DMS53 treated with DMSO at 0.1 percent for 48 hours (cell line): Measurements from ENCODE around the gene TMEM63C.

ENCODE experiments used
- DNase-seq: peaks from one replicate; lab custom pipeline; 2025; ENCODE audit not compliant: unreplicated experiment; lab: John Stamatoyannopoulos, UW

The TMEM63C gene

DNA sequence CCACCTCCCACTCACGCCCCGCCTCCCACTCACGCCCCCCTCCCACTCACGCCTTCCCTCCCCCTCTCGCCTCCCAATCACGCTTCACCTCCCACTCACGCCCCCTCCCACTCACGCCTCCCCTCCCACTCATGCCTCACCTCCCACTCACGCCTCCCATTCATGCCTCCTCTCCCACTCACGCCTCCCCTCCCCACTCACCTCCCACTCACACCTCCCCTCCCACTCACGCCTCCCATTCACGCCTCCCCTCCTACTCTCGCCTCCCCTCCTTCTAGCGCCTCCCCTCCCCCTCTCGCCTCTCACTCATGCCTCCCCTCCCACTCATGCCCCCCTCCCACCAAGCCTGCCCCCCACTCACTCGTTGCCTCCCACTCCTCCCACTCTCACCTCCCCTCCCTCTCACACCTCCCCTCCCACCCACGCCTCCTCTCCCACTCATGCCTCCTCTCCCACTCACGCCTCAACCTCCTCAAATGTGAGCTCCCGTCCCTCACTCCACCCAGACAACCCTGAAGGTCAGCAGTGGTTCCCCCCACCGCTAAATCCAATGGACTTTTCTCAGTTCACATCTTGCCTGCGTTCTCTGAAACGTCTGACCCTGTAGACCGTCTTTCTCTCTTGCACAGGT lies 39.8 kb downstream of the TMEM63C start:
- no peak for DNase-seq

DNA sequence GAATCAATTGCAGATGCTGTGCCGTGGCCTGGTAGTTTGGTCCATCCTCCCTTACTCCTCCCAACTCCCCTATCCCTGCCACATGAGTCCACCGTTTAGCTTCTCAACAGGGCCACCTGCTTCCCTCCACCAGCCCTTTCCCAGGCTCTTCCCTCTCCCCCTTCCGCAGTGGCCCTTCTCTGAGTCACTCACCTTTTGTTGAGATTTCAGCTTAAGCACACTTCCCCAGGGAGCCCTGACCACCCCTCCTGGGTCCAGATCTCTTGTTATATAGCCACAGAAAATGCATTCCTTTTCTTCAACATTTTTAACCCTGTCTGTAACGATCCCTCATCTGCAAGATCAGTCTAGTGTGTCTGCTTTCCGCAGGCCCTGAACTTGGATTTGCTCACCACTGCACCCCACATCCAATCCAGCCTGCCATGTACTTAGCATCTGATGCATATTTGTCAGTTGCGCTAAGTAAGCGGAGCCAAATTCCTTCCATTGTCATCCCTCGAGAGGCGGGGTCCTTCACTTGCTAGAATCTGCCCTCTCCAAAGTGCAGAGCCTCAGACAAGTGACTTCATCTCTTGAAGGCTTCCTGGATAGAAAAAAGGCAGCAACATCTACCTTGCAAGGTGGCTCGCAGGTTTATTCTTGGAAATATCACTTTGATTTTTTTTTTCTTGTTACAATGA lies 41.1 kb downstream of the TMEM63C start:
- no peak for DNase-seq

DNA sequence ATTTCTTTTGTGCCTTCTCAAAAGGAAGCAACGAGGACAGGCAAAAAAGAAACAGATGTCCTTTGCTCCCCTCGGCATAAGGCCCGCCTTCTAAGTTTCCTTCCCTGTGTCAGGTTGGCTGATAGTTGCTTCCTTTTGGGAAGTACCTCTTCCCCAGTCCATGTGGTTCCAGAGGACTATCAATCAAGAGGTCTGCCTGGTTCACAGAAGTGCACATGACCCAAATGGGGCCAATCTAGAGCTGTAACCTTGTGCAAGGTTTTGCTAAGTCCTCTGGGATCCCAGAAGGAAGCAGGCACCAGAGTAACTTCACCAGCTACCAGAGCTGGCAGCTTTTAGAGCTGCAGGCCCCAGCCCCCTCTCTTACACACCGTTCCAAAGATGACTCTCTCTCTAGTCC lies 42.6 kb downstream of the TMEM63C start:
- DNase-seq, result no peak

DNA sequence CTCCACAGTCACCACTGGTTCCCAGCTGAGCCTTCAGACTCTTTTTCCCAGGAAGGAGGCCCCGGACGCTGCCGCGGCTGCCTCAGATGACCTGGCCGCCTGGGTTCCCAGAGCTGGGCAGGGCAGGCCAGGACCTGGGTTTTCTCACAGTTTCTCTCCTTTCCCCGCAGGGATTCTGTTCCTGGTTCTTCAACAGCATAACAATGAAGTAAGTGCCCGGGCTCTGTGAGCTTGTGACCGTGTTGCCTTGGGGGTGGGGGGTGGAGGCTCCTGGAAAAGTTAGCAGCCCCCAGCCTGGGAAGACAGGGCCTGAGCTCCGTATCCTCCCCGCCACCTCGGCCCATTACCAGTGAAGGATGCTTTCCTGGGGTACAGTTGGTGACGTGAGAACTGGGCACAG lies 43.7 kb downstream of the TMEM63C start:
- no peak for DNase-seq

DNA sequence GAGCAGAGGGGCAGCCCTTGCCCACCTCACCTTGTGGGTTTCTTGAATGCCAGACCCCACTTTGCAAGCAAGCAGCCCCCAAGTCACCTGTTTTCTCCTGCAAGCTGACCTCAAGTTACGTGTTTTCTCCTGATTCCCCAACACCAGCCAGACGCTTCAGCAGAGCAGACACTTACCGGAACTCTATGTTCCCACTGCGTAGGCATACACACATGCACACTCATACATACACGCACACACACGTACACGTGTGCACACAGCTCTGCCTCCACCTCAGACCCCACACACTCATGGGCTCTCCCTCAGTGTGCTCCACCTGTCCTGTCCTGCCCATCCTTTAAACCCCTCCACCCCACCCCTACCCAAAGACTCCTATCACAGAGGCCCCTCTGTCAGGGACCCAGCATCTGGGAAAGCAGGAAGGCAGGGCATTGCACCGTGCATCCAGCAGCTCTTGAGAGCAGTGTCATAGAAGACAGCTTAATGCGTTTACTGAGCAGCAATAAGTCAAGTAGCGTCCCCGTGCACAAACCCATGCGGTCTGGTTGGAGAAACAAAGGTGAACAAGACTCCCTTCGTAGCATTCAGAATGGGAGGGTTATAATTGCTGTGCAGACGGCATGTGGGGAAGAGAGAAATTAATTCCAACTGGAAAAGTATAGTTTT lies 44.4 kb downstream of the TMEM63C start:
- DNase-seq, result no peak

DNA sequence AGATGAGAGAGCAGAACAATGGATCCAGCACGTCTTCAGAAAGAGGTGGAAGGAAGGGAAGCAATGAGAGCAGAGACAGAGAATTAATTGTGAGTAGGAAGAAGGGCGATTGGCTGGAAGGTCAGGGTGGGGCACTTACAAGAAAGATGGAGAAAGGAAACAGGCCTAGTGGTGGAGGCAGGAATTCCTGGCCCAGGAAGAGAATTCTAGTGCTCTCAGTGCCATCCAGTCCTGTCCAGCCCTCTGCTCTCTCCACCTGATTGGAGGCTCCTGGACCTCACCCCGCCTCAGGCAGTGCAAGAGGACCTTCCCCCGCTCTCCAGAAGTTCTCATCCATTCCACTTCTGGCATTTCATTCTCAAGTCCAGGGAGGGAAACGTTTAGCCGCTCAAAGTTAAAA lies 46.5 kb downstream of the TMEM63C start:
- no peak for DNase-seq

DNA sequence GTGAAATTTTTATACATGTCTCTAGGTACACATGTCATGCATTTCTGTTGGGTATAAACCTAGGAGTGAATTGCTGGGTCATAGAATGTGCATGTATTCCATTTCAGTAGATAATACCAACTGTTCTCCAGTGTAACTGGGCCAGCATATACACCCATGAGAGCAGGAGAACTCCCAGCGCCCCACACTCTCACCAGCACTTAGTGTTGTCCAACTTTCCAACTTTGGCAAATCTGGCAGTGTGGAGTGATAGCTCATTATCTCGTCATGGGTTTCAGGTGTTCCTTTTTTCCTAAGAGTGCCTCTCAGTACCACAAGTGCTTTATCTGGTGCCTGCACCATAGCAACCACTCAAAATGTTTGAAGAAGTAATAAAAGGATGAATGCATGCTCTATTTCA lies 49.3 kb downstream of the TMEM63C start:
- no peak for DNase-seq

DNA sequence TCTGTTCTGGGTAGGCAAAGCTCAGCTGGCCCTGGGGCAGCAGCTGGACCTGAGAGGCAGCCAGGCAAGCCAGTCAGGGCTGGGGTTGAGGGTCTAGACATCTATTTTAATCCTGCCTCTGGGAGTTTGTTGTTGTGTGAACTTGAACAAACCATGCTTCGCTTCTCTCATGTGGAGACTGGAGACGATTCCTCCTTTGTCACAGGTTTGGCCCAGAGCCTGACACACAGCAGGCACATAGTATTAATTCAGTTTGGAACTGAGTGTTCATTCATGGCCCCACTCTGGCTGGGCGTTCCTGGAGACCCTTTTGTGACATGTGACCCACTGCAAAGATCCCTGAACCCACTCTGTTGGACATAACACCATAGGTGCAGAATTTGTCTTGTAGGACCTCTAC lies 50.1 kb downstream of the TMEM63C start:
- no peak for DNase-seq

DNA sequence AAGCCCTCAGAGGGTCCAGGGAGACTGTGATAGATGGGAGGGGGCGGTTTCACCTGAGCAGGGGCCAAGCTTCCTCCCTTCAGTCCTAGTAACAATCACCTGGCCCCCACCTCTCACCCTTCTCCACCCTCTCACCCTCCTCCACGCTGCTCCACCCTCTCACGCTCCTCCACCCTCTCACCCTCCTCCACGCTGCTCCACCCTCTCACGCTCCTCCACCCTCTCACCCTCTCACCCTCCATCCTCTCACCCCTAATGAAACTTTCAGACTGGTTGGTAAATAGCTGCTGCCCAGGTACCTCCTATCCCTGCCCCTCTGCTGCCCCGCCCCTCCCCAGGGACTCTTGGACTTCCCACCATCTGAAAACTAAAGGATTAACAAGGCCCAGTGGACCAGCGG lies 55.2 kb downstream of the TMEM63C start:
- no peak for DNase-seq

DNA sequence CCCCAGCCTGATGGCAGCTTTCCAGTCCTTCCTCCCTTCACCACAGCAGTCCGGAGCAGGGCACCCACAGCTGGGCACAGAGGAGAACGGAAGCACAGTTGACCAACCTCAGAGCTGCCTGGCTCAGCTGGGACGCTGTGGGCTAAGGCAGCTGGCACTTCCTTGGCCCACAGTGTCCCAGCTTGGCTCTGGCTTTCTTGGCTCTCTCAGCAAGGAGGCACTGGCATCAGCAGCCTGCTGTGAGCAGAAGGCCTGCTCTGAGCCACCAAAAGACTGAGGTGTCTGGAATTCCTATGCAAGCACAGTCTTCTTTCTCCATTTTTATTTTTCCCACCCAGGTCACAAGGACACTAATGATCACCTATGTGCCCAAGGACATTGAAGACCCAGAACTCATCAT lies 56.8 kb downstream of the TMEM63C start:
- DNase-seq, result no peak

DNA sequence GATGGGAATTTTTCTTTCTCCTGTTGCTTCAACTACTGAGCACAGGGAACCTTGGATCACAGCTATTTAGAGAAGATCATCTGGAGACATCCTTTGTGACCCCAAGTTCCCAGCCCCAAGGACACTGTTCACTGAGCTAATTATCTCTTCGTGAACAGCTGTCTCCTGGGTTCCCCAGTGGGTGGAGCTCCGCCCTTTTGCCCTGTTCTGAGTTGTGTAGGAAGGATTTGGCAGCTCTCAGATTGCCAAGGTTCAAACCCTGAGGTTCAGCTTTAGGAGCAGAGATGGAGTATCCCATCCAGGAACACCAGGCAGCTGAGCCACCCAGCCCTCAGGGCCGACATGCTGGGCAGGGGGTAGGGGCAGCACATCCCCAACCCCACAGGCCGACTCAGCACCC lies 57.4 kb downstream of the TMEM63C start:
- no peak for DNase-seq

DNA sequence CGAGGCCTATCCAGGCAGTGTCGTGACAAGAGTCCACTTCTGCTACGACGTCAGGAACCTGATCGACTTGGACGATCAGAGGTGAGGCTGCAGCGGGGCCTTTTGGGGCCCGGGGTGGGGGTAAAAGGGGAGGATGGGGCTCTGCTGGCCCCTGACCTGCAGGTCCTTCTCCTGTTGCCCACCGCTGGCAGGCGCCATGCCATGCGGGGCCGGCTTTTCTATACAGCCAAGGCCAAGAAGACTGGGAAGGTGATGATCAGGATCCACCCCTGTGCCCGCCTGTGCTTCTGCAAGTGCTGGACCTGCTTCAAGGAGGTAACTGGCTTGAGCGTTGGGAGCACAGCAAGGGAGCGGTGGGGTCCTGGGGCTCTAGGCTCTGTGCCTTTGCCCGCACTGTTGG lies 57.8 kb downstream of the TMEM63C start:
- no peak for DNase-seq

DNA sequence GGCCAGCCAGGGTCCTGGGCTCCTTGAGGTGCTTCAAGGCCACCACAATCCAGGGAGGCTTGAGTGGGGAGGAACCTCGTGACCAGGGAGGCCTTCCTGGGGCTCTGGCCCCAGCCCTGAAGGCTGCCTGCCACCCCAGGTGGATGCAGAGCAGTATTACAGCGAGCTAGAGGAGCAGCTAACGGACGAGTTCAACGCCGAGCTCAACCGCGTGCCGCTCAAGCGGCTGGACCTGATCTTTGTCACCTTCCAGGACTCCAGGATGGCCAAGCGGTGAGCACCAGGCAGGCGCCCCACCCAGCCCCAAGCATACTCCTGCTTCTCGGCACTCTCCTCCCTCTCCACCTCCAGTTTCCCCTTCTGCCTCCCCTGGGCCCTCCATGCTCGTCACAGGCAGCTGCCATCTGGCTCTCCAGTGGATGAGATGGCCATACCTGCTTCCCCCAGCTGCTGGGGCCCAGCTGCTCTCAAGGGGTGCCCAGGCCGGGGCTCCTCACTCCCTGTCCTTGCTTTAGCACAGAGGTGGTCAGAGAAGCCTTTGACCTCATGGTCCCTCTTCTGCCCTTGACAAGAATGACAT lies 58.8 kb downstream of the TMEM63C start:
- no peak for DNase-seq

DNA sequence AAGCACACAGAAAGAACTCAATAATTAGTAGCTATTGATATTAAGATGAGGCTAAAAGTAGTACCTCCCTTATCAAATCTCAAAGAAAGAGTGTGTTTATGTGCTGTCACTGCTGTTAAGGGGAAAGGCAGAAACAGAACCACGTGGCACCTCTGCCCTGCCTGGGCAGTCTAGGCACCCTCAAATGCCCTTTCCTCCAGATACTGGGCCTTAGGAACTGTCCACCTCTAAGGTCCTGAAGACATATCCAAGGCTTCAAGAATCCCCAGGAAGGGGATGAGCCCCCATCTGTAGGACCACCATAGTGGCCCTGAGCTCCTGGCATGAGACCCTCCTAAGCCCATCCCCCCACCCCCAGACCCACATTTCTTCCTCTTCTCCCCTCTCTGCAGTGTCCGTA lies 60.4 kb downstream of the TMEM63C start:
- DNase-seq, result no peak

DNA sequence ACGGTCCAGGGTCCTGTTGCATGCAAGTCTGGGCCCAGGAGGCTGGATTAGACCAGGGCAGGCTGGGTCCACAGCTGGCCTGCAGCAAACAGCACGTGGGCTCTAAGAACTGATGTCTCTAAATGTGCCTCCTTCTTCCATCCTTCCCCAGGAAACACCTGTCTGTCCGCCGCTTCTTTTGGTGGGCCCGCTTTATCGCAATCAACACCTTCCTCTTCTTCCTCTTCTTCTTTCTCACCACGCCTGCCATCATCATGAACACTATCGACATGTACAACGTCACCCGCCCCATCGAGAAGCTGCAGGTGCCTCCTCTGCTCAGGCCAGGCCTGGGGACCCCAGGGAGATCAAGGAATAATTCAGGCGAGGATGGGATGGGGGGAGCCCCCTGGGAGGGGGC lies 61.2 kb downstream of the TMEM63C start:
- no peak for DNase-seq

DNA sequence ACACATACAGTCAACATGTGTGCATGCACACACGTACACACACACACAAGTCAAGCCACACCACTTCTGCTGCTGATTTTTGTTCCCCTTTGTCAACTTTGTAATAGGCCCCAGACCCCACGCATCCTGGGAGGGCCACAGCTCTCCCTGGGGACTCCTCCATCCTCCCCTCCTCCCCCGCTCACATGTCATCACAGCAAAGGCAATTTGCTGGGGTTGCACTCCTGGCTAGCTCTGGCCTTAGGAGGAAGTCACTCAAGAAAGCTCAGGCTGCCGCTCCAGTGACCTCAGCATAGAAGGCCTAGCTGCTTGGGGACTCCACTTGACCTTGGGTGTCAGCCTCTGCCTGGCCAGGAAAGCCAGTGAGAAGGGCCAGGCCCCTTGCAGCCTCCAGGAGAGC lies 62.3 kb downstream of the TMEM63C start:
- DNase-seq, result no peak

DNA sequence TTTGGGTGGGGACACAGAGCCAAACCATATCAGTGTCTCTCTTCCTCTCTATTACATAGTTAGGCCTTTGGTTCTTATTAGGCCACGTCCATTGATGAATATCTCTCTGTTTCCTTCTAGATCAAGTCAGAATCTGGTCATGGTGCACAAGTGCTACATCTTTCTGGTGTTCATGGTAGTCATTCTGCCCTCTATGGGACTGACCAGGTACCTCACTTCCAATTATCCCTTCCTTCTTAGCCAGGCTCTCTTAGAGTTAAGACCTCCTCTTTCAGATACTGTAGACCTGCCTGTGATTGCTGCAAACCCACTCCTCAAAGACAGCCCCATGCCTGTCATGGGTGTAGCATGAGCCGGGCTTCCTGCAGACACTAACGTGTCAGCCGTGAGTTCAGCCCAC lies 64.2 kb downstream of the TMEM63C start:
- no peak for DNase-seq

DNA sequence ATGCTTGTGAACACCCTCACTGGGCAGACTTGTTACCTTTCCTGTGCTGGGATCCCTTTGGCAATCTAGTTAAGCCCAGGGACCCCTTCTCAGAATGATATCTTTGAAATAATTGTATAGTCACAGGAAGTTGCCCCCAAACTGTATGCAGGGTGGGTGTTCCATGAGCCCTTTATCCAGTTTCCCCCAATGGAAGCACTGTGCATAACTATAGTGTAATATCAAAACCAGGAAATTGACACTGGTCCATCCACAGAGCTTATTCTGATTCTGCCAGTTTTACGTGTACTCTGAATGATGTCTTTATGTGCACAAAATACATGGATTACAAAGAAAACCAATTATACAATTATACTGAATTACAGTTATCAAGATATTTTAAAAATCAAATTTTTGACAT lies 65.2 kb downstream of the TMEM63C start:
- DNase-seq, result no peak

DNA sequence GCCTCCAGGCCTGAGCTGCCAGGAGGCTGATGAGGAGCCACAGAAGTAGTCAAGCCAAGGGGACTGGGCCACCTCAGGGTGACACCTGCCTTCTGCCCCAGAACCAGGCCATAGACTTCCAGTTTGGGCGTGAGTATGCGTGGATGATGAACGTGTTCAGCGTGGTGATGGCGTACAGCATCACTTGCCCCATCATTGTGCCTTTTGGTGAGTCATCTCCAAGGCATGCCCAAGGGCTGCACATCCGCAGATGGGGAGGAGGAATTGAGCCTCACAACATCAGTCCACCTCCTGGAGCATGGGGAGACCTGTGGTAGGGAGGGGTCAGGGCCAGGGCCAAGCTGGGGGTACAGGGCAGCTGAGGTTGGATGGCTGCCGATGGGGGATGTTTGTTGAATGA lies 67.1 kb downstream of the TMEM63C start:
- no peak for DNase-seq

DNA sequence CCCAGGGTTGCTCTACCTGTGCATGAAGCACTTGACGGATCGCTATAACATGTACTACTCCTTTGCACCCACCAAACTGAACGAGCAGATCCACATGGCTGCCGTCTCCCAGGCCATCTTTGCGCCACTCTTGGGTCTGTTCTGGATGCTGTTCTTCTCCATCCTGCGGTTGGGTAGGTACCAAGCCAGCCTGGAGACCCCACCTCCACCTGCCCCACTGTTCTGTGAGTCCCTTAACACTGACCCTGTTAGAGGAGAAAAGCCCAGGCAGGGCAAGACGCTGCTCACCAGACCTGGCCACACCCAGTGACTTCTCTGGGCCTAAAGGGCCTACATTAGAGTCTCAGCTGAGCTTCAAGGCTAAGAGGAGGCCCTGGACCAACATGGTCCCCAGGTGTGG lies 67.7 kb downstream of the TMEM63C start:
- no peak for DNase-seq

DNA sequence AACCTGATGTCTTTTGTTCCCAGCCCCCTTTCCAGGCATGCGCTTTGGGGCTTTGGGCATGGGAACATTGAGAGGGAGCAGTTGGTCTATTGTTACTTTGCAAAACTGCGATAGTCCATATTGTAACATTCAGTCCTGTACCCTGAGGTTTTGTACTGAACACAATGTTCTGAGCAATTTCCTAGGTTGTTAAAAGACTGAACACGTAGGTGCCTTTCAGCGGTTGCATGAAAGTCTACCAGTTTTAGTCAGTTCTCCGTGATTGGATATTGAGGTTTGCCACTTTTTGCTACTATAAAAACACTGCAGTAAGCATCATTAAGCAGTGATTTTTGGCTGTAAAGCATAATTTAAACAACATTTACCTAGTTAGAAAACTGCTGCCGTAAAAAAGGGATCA lies 69.3 kb downstream of the TMEM63C start:
- no peak for DNase-seq

DNA sequence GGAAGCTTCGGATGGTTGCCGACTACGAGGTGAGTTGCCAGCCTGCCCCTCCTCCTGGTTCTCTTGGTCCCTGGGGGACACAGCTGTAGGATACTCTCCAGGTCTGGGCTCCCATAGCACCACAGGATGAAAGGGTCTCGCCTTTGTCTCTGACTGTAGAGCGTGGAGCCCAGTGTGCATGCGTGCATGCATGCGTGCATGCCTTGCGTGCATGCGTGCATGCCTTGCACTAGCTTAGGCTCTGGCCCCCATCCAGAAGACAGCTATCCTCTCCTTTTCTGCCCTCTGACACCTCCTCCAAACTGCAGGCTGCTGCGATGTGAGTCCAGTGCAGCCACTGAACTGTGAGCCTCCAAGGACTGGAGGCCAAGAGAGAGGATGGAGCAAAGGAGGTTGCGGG lies 70.3 kb downstream of the TMEM63C start:
- no peak for DNase-seq
